ENCODE results near the gene COL8A2.

The COL8A2 gene

DNA sequence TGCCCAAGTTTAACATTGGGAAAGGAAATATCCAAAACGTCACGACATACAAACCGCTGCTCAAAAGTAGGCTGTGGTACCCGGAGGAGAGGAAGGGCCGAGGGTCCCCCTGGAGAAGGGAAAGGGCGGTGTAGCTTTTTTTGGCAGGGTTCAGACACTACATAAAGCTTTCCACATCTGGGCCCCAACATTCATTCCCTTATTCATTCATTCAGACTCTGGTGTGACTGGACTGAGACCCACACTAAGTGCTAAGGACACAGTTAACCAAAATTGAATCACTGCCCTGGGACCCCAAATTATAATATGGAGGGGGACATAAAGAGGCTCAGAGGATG lies 10.3 kb upstream of the COL8A2 start:
- no peak for DNase-seq

GRCh38 chr1:36134505-36135329 lies 9.7 kb upstream of the COL8A2 start:
- DNase-seq: peak; percentile 59

- no peak for DNase-seq
Observed at GRCh38 chr1:36134031-36134430, 9.0 kb upstream of the COL8A2 start.

DNA sequence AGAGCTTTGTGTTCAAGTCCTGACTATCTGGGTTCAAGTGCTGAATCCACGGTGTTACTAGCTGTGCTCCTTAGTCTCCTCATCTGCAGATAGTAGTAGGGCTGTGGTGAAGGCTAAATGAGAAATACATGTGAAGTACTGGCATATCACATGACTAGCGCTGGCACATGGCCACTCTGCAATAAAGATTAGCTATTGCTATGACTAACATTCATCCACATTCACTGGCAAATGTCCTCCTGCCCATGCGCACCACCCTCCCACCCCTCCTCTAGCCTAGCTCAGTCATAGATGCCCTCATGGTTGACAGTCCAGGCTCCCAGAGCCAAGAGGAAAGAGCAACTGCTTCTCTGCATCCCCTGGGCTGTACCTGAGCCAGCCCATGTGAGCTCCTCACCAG lies 8.5 kb upstream of the COL8A2 start:
- DNase-seq: no peak

DNA sequence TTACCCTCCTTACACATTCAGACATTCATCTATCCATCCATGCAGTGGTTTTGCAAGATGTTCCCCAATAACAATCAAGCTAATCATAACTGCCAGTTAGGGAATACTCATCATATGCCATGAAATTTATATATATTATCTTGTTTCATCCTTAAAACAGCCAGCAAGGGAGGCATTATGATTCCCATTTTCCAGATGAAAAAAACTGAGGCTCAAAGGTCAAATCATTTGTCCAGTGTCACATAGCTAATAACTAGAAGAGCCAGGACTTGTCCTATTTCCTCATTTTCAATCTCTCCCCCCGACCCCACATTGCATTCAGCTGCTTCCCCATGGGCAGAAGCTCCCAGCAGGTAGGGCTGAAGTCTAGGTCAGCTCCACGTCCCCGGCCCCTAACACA lies 7.0 kb upstream of the COL8A2 start:
- no peak for DNase-seq

GRCh38 chr1:36128905-36129206 lies 3.8 kb upstream of the COL8A2 start:
- no peak for DNase-seq

DNA sequence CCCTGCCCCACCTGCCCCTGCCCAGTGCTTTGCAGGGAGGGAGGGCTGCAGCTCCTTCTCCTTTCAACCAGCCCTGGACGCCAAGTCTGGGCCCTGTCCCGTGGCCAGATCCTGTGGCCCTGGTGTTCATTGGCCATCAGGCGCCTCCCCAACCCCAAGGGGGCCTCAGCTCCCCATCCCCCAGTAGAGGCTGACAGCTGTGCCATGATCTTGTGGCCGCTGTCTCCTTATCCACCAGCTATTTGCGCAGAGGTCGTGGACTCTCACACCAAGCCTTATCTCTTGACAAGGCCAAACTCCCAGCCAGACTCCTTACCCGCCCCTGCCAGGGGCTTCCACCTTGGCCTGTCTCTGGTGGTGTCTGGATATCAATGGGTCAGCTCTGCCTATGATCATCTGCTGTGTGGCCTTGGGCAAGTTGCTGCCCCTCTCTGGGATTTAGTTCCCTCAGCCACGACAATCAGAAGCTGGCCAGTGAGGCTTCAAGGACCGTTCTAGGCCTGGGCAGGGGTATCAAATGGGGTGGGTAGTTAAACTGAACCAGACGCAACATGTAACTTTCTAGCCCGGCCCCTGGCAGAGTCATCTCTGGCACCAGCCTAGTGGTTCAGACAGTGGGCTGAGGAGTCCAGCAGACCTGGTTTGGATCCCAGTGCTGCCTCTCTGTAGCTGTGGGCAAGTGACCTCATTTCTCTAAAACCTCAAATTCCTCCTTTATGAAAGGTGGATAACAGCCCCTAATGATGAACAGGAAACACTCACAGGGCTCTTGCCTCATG lies 3.3 kb upstream of the COL8A2 start:
- DNase-seq: no peak

DNA sequence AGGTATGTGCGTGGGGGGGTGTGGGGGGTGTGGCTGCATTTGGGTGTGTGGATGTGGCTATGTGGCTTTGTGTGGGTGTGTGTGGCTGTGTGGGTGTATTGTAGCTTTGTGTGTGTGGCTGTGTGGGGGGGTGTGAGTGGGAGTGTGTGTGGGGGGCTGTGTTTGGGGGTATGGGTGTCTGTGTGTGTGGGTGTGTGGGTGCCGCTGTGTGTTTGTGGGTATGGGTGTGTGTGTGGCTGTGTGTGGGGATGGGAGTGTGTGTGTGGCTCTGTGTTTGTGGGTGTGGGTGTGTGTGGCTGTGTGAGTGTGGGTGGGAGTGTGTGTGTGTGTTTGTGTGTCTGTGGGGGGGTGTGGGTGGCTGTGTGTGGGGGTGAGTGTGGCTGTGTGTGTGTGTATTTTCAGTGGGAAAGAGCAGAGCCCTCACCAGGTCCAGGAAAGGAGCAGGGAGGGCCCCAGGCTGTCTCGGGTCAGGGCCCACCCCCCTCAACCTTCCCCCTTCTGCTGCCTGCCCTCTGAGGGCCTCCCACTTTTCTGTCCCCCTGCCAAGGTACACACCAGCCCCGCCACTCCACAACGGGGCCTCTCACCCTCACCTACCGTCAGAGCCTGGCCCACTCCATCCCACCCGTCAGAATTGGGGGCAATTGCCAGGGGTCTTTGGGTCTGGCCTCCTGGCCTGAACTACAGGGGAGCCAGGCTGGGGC lies 1.9 kb upstream of the COL8A2 start:
- DNase-seq: no peak

- DNase-seq: no peak
Observed at GRCh38 chr1:36126005-36126716, 1.1 kb upstream of the COL8A2 start.

- DNase-seq: no peak
Observed at GRCh38 chr1:36124404-36125128, 456 bp downstream of the COL8A2 start.

DNA sequence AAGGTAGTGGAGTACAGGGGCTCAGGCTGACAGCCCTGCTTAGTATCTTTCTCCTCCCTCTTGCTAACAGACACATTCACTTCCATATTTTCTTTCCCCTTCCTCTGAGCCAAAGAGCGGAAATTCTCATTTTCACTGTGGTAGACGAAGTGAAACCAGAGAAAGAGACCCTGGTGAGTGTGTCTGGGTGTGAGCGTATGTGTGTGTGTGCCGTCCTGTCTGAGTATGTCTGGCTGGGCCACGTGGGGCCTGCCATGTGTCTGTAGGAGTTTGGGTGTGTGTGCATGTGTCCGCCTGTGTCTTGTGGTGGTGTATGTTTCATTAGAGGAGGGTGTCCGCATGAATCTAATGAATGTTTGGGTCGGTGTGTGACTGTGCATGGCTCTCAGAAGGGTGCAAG lies 1.7 kb downstream of the COL8A2 start:
- no peak for DNase-seq

DNA sequence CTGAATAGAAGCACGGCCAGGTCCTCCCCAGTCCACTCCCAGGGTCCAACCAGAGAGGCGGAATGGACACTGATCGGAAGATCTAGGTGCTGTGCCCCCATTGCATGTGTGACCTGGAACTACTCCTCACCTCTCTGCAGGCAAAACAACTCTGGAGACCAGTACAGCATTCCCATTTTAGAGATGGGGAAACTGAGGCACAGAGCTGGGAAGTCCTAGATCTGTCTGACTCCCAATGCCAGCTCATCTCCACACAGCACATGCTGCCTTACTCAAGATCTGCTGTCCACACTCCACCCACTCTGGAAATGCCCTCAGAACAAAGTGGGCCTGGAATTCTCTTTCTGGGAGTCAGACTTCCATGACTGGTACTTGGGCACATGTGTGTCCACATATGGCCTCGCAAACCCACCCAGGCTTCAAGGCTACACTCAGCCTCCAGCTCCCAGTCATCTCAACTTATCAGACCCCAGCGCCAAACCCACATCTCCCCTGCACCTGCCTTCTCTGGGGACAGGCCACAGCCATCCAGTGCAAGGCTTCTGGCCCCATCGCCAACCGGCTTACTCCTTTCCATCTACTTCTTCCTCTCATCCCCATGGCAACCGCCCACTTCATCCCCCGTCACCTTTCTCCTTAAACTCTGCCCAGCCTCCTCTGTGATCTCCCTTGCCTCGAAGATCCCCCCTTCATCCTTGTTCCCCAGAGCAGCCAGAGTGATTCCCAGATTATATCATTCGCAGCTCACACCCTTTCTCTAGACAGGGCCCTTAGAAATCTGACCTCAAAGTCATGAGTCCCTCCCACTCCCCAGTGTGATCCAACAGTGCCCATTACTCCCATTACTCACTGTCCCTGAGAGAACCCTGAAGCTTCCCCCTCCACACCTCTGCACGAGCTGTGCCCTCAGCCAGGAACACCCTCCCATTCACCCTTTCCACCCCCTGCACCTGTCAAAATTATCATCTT lies 2.7 kb downstream of the COL8A2 start:
- DNase-seq: no peak

DNA sequence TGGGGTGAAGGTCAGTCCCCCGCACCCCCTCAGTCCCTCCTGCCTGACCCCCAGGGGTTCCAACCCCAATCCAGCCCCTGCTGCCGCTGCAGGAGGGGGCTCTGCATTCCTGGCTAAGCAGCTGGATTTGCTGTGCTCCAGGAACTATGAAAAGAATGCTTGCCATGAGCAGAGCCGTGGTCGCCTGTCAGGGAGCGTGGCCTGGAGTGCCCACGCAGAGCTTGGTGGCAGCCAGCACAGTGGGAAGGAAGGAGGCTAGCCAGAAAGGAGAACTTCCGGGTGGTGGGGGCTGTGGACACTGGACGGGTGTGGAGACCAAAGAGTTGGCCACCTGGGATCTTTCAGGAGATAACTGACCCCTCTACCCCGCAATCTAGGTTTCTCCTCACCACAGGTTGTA lies 5.6 kb downstream of the COL8A2 start:
- DNase-seq: no peak

GRCh38 chr1:36118447-36119204 lies 6.4 kb downstream of the COL8A2 start:
- no peak for DNase-seq

DNA sequence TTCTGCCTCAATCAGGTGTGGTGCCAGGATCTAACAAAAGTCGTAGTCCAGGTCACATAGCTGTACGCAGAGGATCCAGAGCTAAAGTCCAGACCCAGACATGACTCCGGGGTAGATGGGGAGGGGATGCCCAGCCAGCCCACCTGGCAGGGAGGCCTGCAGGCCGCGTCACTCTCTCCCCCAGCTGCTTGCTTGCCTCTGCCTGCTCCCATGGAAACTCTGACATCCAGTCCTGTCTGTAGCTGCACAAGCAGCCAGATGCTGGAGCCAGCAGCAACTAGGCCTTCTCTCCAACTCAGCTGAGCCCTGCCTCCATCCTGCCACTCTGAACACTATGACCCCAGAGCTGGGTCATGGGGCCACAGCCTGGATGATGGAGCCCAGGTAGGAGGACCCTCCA lies 8.1 kb downstream of the COL8A2 start:
- DNase-seq: no peak

DNA sequence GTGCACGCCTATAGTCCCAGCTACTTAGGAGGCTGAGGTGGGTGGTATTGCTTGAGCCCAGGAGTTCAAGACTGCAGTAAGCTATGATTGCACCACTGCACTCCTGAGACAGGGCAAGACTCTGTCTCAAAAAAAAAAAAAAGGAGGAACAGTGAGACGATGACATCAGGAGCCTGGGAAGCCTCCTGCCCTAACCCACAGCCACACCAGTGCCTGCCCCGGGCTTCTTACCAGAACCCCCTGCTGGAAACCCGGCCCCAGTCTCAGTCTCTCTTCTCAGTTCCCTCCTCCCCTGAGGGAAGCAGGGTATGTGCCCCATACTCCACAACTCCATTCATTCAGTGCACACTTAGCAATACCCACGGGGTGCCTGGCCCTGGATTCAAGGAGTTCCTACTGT lies 9.1 kb downstream of the COL8A2 start:
- no peak for DNase-seq

DNA sequence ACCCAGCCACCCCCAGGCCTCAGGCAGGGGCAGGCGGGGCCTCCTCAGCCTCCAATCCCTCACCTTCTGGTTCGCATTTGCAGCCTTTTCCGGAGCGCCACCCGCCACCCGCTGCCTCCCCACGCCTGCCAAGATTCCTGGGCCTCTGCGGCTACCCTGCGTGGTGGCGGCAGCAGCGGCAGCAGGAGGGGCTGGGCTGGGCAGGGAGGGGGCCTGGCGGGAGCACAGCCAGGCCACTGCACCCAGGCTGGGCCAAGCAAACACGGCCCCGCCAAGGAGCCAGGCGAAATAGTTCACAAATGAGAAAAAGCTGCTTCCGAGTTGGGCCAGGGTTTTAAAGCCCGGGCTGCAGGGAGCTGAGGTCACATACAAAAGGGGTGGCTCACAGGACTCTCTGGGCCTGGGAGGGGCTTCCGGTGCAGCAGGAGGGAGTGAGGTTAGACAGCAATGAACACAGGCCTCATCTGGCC lies 9.8 kb downstream of the COL8A2 start:
- no peak for DNase-seq

- no peak for DNase-seq
Observed at GRCh38 chr1:36114371-36114770, 10.7 kb downstream of the COL8A2 start.

DNA sequence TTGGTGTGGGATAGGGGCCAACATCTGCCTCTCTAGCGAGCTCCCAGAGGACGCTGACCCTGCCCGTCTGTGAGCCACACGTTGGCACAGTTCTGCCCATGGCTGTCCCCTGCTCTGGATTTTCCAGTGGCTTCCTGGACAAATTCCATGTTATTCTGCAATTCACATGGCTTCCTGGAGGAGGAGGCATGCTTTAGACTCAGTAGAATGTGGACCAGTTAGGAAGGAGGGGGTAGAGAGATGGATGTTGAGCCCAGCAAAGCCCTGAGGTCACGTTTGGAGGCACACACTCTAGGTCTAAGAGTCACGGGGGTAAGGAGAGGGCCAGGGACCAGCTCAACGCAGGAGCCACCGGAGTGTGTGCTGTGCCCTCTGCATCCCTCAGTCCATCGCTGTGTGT lies 12.2 kb downstream of the COL8A2 start:
- DNase-seq: no peak

- DNase-seq: no peak
Observed at GRCh38 chr1:36111151-36111550, 13.9 kb downstream of the COL8A2 start.

Data from CD4-positive, alpha-beta T cell treated with Interleukin-17A for 4 hours (primary cell).